HL-60 (cell line): ENCODE data around the gene RHBG.

ENCODE experiments used
- CTCF ChIP-seq: IDR thresholded peaks from one replicate; pipeline ENCODE4 v1.5.1; 2011; ENCODE audit warnings: low read length, control low read depth, inconsistent platforms; ENCODE audit not compliant: insufficient read depth
- GABPA ChIP-seq: IDR thresholded peaks from 2 replicates; pipeline ENCODE4 v1.6.1; 2012; ENCODE audit warnings: low read depth
- POLR2AphosphoS5 ChIP-seq: IDR thresholded peaks from 2 replicates; pipeline ENCODE4 v1.6.1; 2012; ENCODE audit warnings: low read depth

- no peak for TF ChIP-seq CTCF
- no peak for TF ChIP-seq POLR2AphosphoS5
- TF ChIP-seq GABPA, result no peak
These were observed 3.3 kb upstream of the RHBG start for GRCh38 chr1:156365754-156366153.
